Glutamatergic neuron (in vitro differentiated cells): Measurements from ENCODE around the gene PPP1R17. TPM values are rescaled to one million over a fixed set of nuclear protein-coding genes. Genes with fewer than 3 reads are reported as not detected.

Experiments
- DNase-seq: peaks from one replicate; pipeline ENCODE4 v3.0.0; 2022
- H3K27ac Mint-ChIP-seq: one replicate; pipeline ENCODE4 v1.8.0; 2020; ENCODE audit warnings: mild to moderate bottlenecking, mixed read lengths, inconsistent platforms; ENCODE audit not compliant: unreplicated experiment
- H3K27me3 Mint-ChIP-seq: one replicate; pipeline ENCODE4 v1.8.0; 2020; ENCODE audit warnings: mild to moderate bottlenecking, moderate library complexity, mixed read lengths, inconsistent platforms; ENCODE audit not compliant: unreplicated experiment
- H3K36me3 Mint-ChIP-seq: one replicate; pipeline ENCODE4 v1.8.0; 2020; ENCODE audit warnings: mild to moderate bottlenecking, mixed read lengths, inconsistent platforms; ENCODE audit not compliant: unreplicated experiment
- H3K4me1 Mint-ChIP-seq: one replicate; pipeline ENCODE4 v1.8.0; 2020; ENCODE audit warnings: mild to moderate bottlenecking, low read depth, mixed read lengths, inconsistent platforms; ENCODE audit not compliant: unreplicated experiment
- H3K4me3 Mint-ChIP-seq: one replicate; pipeline ENCODE4 v1.8.0; 2020; ENCODE audit warnings: mild to moderate bottlenecking, mixed read lengths, inconsistent platforms; ENCODE audit not compliant: unreplicated experiment
- H3K9me3 Mint-ChIP-seq: one replicate; pipeline ENCODE4 v1.8.0; 2020; ENCODE audit warnings: mild to moderate bottlenecking, moderate library complexity, mixed read lengths, inconsistent platforms; ENCODE audit not compliant: unreplicated experiment
- total RNA-seq: library from RNA; stranded (reverse); fragmentation: NEBNext Ultra II Directional; extraction: Animal tissue kit (Norgen Biotek cat#: 25700); gene quantifications from one replicate; pipeline ENCODE4 v1.2.1, GENCODE V29; 2021; ENCODE audit not compliant: unreplicated experiment
- TF ChIP-seq, protein P1 (sequence below): fragments of 200-600 bp; sonication (generic); IDR thresholded peaks from one replicate; pipeline ENCODE4 v1.5.0; 2021; ENCODE audit not compliant: partially characterized antibody, unreplicated experiment

The PPP1R17 gene
- total RNA-seq, 1 donor from 2014 or later = 657 TPM

DNA sequence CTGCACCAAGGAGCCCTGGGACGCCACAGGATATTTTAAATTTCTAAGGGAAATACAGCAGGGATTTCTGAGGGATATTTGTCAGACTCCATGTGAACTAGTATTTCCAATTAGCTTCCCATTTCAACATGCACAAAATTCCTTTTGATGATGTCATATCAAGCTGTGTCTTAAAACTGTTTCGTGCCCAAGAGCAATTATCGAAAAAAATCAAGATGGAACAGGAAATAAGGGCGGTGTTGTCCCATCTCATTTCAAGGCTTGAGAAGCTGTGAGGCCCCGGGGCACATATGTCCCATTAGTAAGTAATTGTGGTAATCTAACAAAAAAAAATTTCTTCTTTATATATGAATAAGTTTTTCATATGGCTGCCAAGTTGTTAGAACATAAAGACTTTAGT lies 47.4 kb downstream of the PPP1R17 start:
- TF ChIP-seq, protein P1, sequence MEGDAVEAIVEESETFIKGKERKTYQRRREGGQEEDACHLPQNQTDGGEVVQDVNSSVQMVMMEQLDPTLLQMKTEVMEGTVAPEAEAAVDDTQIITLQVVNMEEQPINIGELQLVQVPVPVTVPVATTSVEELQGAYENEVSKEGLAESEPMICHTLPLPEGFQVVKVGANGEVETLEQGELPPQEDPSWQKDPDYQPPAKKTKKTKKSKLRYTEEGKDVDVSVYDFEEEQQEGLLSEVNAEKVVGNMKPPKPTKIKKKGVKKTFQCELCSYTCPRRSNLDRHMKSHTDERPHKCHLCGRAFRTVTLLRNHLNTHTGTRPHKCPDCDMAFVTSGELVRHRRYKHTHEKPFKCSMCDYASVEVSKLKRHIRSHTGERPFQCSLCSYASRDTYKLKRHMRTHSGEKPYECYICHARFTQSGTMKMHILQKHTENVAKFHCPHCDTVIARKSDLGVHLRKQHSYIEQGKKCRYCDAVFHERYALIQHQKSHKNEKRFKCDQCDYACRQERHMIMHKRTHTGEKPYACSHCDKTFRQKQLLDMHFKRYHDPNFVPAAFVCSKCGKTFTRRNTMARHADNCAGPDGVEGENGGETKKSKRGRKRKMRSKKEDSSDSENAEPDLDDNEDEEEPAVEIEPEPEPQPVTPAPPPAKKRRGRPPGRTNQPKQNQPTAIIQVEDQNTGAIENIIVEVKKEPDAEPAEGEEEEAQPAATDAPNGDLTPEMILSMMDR = no peak
- Mint-ChIP-seq H3K4me3 (no peak overlapping the region), H3K27ac (no peak overlapping the region), H3K36me3 (no peaks in the 10 kb centered on the region), H3K4me1 (peaks cover 18% of the 10 kb centered on the region), H3K9me3 (peaks cover 2% of the 10 kb centered on the region), H3K27me3 (peaks cover 3% of the 10 kb centered on the region)
- no peak for DNase-seq

DNA sequence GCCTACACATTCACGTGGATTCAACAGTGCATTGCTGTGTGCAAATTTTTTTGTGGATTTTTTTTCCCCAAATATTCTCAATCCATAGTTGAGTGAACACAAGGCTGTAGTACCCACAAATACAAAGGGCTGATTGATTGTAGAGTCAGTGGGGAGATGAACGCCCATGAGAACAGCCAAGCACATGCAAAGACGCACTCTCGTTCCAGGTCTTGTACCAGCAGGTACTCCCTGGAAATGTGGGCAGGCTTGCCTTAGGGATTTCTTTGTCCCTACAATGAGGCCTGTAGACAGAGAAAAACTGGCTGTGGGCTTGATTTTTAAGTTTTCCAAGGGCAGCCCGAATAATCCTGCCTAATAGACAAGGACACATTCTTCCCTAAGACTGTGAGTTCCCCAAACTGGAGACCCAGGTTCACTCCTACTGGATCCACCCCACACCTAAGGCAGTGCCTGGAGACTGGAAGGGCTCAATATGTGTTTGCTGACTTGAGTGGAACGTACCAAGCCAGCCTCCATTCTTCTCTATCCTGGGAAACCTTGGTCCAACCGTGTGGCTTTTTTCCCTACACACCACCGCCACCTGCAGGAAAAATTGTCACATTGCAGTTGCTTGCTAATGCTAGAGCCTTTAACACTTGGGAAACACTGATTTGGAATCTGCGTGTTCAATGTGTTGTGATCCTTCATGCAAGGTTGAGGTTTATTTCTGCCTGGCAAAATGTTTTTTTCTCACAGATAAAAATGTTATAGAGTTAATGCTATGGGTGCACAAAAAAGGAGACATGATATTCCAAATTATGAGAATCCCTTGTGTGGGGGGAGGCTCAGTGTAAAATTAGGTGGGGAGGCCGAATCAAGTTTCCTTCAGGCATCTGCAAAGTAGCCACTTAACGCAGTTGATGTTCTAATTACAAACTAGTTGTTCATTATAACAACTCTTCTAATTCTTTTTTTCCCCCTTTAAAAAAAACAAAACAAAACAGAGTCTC lies 49.3 kb downstream of the PPP1R17 start:
- H3K27ac Mint-ChIP-seq = peak overlapping the region; percentile 65
- H3K9me3 Mint-ChIP-seq = no peaks in the 10 kb centered on the region

DNA sequence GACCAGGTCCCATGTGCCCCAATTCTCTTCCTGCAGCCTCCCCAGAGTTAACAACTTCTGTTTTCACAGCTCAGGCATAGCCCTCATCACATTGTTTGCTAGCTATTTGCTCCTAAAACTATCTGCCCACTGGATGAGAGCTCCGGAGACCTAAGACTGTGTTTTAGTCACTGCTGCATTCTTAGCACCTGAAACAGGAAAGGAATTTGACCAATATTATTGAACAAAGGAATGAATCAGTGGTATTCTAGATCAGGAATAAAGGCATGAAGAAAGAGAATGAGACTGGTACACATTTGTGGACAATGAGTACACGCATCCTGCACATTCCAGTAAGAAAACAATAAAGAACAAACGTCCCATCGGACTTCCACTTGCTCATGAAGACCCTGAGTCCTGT lies 54.8 kb downstream of the PPP1R17 start:
- no peak for DNase-seq
- Mint-ChIP-seq H3K4me1 (no peaks in the 10 kb centered on the region), H3K36me3 (no peaks in the 10 kb centered on the region), H3K27ac (no peak overlapping the region), H3K9me3 (no peaks in the 10 kb centered on the region), H3K27me3 (no peaks in the 10 kb centered on the region), H3K4me3 (no peak overlapping the region)
- TF ChIP-seq, protein P1 = no peak

More for the DNA sequence above, 49.3 kb downstream of the PPP1R17 start:
- DNase-seq = peak; percentile 76
- TF ChIP-seq, protein P1 = peak; percentile 98
- Mint-ChIP-seq H3K4me1 (peaks cover 18% of the 10 kb centered on the region), H3K36me3 (no peaks in the 10 kb centered on the region), H3K4me3 (no peak overlapping the region), H3K27me3 (no peaks in the 10 kb centered on the region)

DNA sequence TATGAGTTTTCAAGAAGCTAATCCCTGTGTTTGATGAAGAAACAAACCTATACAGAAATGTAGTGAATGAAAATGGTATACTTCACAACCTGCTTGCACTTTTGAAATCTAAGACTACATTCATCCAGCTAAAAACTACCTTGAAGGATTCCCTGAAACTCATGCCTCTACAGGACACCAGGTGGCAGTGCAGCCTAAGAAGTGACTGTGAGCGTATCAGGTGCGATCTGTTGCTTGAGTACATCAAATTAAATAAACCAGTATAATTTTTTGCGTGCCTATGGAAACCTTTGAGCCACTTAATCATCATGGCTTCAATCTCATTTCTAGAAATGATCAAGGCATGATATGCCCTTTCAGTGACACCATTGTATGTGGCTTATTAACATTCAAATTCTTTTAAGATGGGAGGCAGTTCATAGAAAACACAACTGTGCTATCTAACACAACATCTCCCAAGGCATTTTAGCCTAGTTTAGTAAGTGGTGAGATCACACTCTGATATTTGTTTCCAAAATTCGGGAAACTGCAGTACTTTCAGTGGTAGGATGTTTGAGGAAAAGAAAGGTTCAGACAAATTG lies 57.4 kb downstream of the PPP1R17 start:
- TF ChIP-seq, protein P1 = peak; percentile 89
- Mint-ChIP-seq H3K27ac (no peak overlapping the region), H3K36me3 (no peaks in the 10 kb centered on the region), H3K9me3 (no peaks in the 10 kb centered on the region), H3K4me1 (no peaks in the 10 kb centered on the region), H3K4me3 (no peak overlapping the region), H3K27me3 (no peaks in the 10 kb centered on the region)
- peak; percentile 72 for DNase-seq

DNA sequence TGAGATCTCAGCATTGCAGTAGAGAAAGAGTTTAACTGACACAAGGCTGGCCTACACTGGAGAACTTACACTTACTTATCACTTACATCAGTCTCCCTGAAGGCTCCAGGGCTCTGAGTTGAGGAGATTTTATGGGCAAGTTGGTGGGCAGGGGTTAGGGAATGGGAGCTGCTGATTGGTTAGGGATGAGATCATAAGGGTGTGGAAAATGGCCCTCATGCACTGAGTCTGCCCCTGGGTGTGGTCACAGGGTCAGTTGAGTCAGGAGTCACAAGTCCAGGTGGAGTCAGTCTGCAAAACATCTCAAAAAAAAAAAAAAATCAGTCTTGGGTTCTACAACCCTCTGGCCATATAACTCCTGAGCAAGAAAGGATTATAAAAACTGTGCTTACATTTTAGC lies 60.5 kb downstream of the PPP1R17 start:
- no peaks in the 10 kb centered on the region for H3K4me1 Mint-ChIP-seq
- TF ChIP-seq, protein P1 = no peak
- H3K36me3 Mint-ChIP-seq = no peaks in the 10 kb centered on the region

More for the DNA sequence above, 60.5 kb downstream of the PPP1R17 start:
- Mint-ChIP-seq H3K27me3 (no peaks in the 10 kb centered on the region), H3K4me3 (no peak overlapping the region), H3K27ac (no peak overlapping the region), H3K9me3 (no peaks in the 10 kb centered on the region)
- no peak for DNase-seq
